T-helper 2 cell treated with Interferon-gamma antibody and Interleukin-4, amounts not matched to agents 100 ng/mL and 5 ng/mL, for 36 hours (primary cell): ENCODE data around the gene CRYBB2. TPM values are rescaled to one million over a fixed set of nuclear protein-coding genes. Genes with fewer than 3 reads are reported as not detected.
"Not testable (repeated sequence)": the region's sequence is repeated elsewhere in the genome, so short reads cannot be mapped to it uniquely, and the experiment has no call there.

Experiments used
- intact Hi-C: fragments of 100-400 bp; cut with micrococcal nuclease; formaldehyde crosslinking; loops from one replicate; pipeline ENCODE4 v1.15.1; 2023
- total RNA-seq: library from RNA; stranded (reverse); gene quantifications from 2 replicates; pipeline ENCODE4 v1.2.3, GENCODE V29; 2022

Gene CRYBB2
- not detected in 2 replicates for total RNA-seq

DNA sequence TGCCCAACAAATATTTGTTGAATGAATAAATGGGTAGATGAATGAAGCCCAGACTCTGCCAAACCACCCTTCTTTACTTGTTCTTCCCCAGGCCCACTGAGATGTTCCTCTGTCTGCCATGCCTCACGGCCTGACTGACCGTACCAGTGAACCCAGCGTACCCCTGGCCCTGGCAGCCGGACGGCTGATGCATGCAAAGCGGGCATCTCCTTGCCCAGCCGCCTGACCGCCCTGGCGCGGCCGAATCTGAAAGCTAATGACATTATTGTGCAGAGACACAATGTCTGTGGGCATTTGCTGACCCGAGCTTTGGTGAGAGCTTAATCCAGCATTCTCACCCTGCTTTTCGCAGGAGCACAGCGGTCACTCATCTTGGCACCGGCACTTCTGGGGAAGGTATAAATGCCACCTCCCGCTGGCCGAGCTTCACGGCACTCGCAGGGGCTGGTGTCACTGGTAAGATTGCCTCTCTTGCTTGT, at the start of gene CRYBB2:
Gene CRYBB2, plus strand, starts transcription at position 429 of the 479 bp plus-strand sequence. CDS start 1,791 bp downstream, outside the sequence.
- intact Hi-C loops = no loop called here

DNA sequence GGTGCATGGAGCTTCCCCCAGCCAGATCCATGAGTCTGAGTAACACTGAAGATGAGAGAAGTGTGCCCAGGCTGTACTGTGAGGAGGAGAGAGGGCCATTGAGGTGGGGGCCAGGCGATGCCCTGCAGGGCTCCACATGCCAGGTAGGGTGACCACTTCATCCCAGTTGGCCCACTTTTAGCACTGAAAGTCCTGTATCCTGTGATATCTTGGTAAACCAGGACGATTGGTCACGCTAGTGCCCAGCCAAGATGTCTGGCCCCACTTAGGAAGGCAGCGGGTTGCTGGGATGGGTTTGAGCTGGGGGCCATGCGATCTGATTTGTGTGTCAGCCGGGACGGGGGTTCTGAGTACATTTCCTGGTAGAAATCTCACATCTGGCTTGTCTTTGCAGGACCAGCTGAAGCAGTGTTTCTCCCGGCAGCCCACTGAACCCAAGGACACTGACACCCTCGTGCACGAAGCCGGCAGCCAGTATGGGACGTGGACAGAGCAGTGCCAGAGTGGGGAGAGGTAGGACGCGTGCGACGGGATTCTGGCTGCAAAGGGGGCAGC, 48.9 kb upstream of the CRYBB2 start:
- intact Hi-C loops = loop anchor here (5.0 kb wide), 1 partner anchor 108 kb away; no protein-coding TSS in a partner anchor

- intact Hi-C loops = loop anchor here (5.0 kb wide), 1 partner anchor 110 kb away; no protein-coding TSS in a partner anchor
Observed at GRCh38 chr22:25172153-25172552, 47.3 kb upstream of the CRYBB2 start.

GRCh38 chr22:25174156-25174887, 45.1 kb upstream of the CRYBB2 start:
- intact Hi-C loops = loop anchor here (5.0 kb wide), 1 partner anchor 112 kb away; no protein-coding TSS in a partner anchor

DNA sequence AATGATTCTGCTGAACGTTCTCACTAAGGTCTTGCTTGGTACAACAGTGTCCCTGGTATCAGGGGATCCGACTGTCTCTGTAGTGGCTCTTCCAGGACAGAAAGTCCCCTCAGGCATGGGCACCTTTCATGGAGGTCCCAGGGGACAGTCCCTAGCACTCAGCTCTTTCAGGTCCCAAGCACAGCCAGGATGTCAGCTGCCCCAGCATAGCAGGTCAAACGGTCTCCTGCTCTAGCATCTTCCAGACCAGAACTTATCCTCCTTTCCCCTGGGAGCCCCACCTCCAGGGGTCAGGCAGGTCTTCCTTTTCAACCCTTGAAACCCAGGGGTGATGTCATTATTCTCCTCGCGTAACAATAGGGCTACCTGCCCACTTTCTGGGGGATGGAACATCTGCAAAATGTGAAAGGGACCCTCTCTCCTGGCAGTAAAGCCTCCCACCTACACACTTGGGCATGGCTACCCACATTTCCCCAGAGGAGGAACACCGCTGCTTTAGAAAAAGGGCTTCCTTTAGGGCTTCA, 44.5 kb upstream of the CRYBB2 start:
- intact Hi-C loops = loop anchor here (5.0 kb wide), 1 partner anchor 113 kb away; no protein-coding TSS in a partner anchor

GRCh38 chr22:25176175-25176574, 43.3 kb upstream of the CRYBB2 start:
- intact Hi-C loops = no loop called here

GRCh38 chr22:25176799-25177198, 42.6 kb upstream of the CRYBB2 start:
- intact Hi-C loops = no loop called here

- intact Hi-C loops = no loop called here
Observed at GRCh38 chr22:25177226-25177625, 42.2 kb upstream of the CRYBB2 start.

DNA sequence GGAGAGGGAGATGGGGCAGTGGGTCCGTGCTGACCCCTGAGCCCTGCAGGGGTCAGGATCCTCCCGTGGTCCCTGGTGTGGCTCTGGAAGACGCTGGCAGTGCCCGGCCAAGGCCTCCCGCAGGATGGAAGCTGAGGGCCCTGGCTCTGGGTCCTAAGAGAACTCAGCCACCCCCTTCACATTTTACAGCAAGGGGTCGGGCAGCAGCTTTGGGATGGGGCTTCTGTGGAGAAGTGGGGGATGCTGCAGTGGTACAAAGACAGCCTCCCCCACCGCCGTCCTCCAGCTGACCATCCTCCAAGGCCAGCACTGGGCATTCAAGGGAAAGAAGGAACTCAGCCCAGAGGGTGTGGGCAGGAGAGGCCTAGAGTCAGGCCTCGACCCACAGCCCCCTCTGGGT, 41.5 kb upstream of the CRYBB2 start:
- intact Hi-C loops = no loop called here

GRCh38 chr22:25178348-25178747, 41.1 kb upstream of the CRYBB2 start:
- intact Hi-C loops = not testable (repeated sequence)

DNA sequence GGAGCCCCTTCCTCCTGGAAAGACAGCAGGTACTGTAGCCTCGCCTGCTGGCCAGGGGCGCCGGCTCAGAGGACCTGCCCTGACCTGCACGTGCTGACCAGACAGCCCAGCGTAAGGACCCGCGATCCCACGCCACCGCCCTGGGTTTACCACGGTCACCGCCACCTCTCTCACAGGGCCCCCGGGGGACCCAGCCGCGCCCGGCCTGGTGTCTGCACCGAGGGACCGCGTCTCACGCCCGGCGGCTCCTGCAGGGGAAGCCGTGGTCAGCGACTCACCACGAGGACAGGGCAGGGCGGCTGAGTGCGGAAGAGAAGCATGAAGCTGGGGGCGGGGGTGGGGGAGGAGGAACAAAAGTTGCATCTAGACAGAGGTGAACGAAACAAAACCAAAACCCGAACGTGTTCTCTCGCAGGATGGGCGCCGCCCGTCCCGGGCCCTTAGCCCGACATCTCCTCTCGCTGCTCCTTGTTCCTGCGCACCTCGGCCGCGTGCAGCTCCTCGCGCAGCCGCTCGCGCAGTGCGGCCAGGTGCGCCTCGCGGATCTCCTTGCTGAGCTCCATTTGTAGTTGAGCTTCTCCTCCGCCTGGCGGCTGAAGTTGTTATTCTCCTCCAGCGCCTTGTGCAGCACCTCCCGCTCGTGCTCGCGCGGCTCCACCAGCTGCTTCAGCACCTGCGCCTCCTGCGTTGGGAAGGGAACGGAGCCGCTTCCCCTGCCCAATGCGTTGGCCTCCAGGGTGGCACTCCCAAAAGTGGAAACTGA, 40.4 kb upstream of the CRYBB2 start:
- intact Hi-C loops = not testable (repeated sequence)

DNA sequence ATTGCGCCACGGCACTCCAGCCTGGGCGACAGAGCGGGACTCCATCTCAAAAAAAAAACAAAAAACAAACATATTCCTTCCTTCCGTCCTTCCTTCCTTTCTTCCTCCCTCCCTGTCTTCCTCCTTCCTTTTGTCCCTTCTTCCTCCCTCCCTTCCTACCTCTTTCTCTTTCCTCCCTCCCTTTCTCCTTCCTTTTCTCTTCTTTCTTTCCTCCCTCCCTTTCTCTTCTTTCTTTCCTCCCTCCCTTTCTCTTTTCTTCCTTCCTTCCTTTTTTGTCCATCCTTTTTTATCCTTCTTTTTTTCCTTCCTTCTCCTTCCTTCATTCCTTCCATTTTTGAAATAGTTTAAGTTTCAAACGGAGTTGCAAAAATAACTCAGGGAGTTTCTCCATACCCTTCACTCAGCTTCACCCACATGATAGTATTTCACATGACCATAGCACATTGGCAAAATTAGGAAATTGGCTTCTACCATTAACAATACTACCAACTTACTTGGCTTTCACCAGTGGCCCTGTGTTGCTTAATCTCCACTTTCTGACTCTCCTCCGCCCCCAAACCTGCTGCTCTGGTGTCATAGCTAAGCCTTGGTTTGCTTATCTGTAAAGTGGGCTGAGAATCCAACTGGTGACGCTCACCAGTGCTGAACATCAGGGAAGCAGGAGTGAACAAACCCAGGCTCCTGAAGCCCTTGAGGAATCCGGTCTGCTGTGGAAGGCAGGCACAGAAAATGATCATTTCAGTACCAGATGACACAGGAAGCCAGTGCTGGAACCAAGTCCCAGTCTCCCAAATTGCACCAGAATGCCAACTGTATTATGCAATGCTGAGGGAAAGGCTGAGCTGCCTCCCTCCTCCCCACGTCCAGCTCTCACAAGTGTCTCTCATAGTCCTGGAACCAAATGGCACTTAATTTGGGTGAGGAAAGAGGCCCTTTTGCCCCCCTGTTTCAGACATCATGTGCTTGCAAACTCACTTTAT, 37.0 kb upstream of the CRYBB2 start:
- intact Hi-C loops = no loop called here

- intact Hi-C loops = no loop called here
Observed at GRCh38 chr22:25183949-25184619, 35.4 kb upstream of the CRYBB2 start.

- intact Hi-C loops = no loop called here
Observed at GRCh38 chr22:25186140-25186539, 33.3 kb upstream of the CRYBB2 start.

- intact Hi-C loops = no loop called here
Observed at GRCh38 chr22:25187469-25187868, 32.0 kb upstream of the CRYBB2 start.

DNA sequence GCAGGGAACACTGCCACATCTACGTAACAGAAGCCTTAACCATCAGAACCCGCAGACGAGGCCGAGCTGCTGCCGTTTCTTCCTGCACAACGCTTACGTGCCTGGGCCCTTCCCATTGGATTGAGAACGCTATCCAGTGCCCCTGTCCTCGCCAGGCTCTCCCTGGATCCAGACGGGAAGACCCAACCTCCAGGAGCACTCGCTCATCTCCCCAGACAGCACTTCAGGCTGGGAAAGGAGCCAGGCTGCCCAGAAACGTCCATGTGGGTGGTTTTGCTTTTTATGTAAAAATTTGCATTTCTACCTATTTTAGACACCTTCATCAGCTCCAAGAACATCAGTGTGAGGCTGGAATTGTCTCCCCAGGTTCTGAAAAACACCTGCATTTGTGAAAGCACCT, 27.0 kb upstream of the CRYBB2 start:
- intact Hi-C loops = no loop called here

- intact Hi-C loops = no loop called here
Observed at GRCh38 chr22:25193130-25193529, 26.3 kb upstream of the CRYBB2 start.

GRCh38 chr22:25193548-25193947, 25.9 kb upstream of the CRYBB2 start:
- intact Hi-C loops = no loop called here

DNA sequence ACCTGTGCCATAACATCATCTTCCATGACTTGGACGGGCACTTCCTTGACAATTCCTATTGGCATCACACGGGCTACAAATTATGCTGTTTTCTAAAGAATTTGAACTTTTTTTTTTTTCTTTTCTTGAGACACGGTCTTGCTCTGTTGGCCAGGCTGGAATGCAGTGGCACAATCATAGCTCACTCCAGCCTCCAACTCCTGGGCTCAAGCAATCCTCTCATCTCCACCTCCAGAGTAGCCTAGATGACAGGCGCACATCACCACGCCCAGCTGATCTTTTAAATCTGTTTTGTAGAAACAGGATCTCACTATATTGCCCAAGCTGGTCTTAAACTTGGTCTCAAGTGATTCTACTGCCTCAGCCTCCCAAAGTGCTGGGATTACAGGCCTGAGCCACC, 23.1 kb upstream of the CRYBB2 start:
- intact Hi-C loops = no loop called here

DNA sequence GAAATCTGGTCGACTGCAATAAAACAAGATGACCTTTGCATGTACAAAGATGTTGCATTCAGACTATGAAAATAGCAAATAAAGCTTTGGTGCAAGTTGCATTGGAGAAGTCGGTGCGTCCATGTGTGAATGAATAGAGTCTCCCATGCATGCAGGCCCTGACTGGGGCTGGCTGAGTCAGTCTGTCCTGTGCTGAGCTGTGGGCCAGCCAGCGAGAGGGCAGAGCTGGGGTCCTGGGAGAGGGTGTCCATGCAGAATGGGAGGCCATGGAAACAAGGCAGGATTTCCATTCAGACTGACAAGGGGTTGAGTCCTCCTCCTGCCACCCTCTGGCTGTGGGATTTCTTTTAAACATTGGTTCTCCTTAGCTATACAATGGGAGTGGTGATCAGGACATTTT, 22.1 kb upstream of the CRYBB2 start:
- intact Hi-C loops = no loop called here
